Panc1 (cell line): ENCODE measurements around the gene FBXL16. TPM values are rescaled to one million over a fixed set of nuclear protein-coding genes. Genes with fewer than 3 reads are reported as not detected.
A peak's percentile ranks its signal among the peaks of the same experiment; 100 is the strongest.

Experiments
- ATAC-seq: fragments of 200-7000 bp; cut with Tn5 transposase; 2 replicates; pipeline ENCODE4 v1.9.1; 2020; ENCODE audit warnings: mild to moderate bottlenecking, moderate library complexity
- BruUV-seq: library from RNA; stranded (reverse); fragments of 400-500 nt; replicated peaks from 2 replicates; lab custom pipeline; 2021; lab: Mats Ljungman, UMichigan
- CTCF ChIA-PET: fragments of 300-600 bp; sonication (Branson Sonifier 250); formaldehyde crosslinking; loops from one replicate; lab custom pipeline; 2022; ENCODE audit warnings: antibody characterized with exemption; lab: Charles Lee
- POLR2A ChIA-PET: fragments of 300-600 bp; sonication (Branson Sonifier 250); formaldehyde crosslinking; loops from one replicate; lab custom pipeline; 2022; ENCODE audit warnings: antibody characterized with exemption; lab: Charles Lee
- DNase-seq: peaks from one replicate; pipeline ENCODE4 v3.0.0-alpha.2; 2010; ENCODE audit warnings: low read depth, low spot score
- H3K27ac ChIP-seq: 2 replicates; pipeline ENCODE4 v1.5.1; 2011; ENCODE audit warnings: mild to moderate bottlenecking, low read length, inconsistent platforms
- H3K27me3 ChIP-seq: fragments of 200-500 bp; sonication (Bioruptor generic); 2 replicates; pipeline ENCODE4 v1.6.0; 2014; ENCODE audit warnings: low read length, inconsistent platforms; ENCODE audit not compliant: control insufficient read depth, insufficient read depth
- H3K36me3 ChIP-seq: fragments of 200-500 bp; sonication (Bioruptor generic); 2 replicates; pipeline ENCODE4 v1.5.1; 2014; ENCODE audit warnings: inconsistent platforms, mild to moderate bottlenecking, low read length, moderate library complexity; ENCODE audit not compliant: control insufficient read depth, insufficient read depth
- H3K4me1 ChIP-seq: 2 replicates; pipeline ENCODE4 v1.5.1; 2011; ENCODE audit warnings: inconsistent platforms, mild to moderate bottlenecking, low read length, moderate library complexity; ENCODE audit not compliant: control insufficient read depth, insufficient read depth
- H3K4me3 ChIP-seq, 2 experiments: 2 replicates each; pipeline ENCODE4 v1.5.1; 2011 to 2012; ENCODE audit warnings: low read depth in 2 of 2, low read length in 2 of 2, mild to moderate bottlenecking in 2 of 2, inconsistent platforms in 1 of 2, moderate library complexity in 1 of 2
- H3K9me3 ChIP-seq: fragments of 200-500 bp; sonication (Bioruptor generic); 2 replicates; pipeline ENCODE4 v1.5.1; 2014; ENCODE audit warnings: low read depth, mild to moderate bottlenecking, inconsistent platforms, low read length, moderate library complexity; ENCODE audit not compliant: control insufficient read depth, insufficient read depth
- CTCF ChIP-seq: fragments of 450-650 bp; IDR thresholded peaks from 2 replicates; pipeline ENCODE4 v1.5.1; 2017; ENCODE audit warnings: mild to moderate bottlenecking
- POLR2AphosphoS5 ChIP-seq: IDR thresholded peaks from 2 replicates; pipeline ENCODE4 v1.6.1; 2012; ENCODE audit warnings: mild to moderate bottlenecking, low read depth, low read length, moderate library complexity
- REST ChIP-seq, 2 experiments: IDR thresholded peaks; 2 replicates each; pipeline ENCODE4 v1.6.1; 2011 to 2012; ENCODE audit warnings: low read depth in 2 of 2, control low read depth in 1 of 2, low read length in 1 of 2, mild to moderate bottlenecking in 1 of 2, moderate library complexity in 1 of 2; ENCODE audit not compliant: insufficient read depth in 1 of 2
- SIN3A ChIP-seq: IDR thresholded peaks from 2 replicates; pipeline ENCODE4 v1.6.1; 2012; ENCODE audit warnings: low read depth, mild to moderate bottlenecking, low read length, moderate library complexity, borderline replicate concordance; ENCODE audit not compliant: insufficient read depth
- TCF7L2 ChIP-seq: IDR thresholded peaks from 2 replicates; pipeline ENCODE4 v1.6.1; 2011; ENCODE audit warnings: mild to moderate bottlenecking, low read depth, low read length, inconsistent platforms
- in situ Hi-C: cut with HindIII; loops from 2 replicates; pipeline ENCODE4 v1.10.0; 2016; ENCODE audit warnings: low sequenced_read_pairs, low pct_unique_long_range_greater_than_20kb
- intact Hi-C: fragments of 100-400 bp; cut with micrococcal nuclease; formaldehyde crosslinking; loops from one replicate; pipeline ENCODE4 v1.10.0; 2022; ENCODE audit not compliant: unreplicated experiment
- total RNA-seq: library from RNA; stranded (reverse); gene quantifications from one replicate; pipeline ENCODE4 v1.2.1, GENCODE V29; 2021; ENCODE audit not compliant: unreplicated experiment

FBXL16 gene
- total RNA-seq, 1 experiment from 2014 or later: 28.0 TPM

GRCh38 chr16:673399-673991 is 32.1 kb downstream of the FBXL16 start:
- H3K9me3 ChIP-seq: no peaks in the 10 kb centered on the region
- no peak overlapping the region for H3K4me3 ChIP-seq
- BruUV-seq: TSS peak; percentile 50
- peaks cover 28% of the 10 kb centered on the region for H3K4me1 ChIP-seq
- POLR2A ChIA-PET: no interaction called here
- no peak for DNase-seq
- CTCF ChIA-PET: no interaction called here
- TF ChIP-seq TCF7L2: no peak
- TF ChIP-seq POLR2AphosphoS5: no peak
- TF ChIP-seq SIN3A: no peak
- no peak for TF ChIP-seq REST (IDR thresholded peaks at IDR 0.05; ENCODE audit: insufficient read depth in 1 of 2, low read depth in 2 of 2, low read length in 1 of 2)
- no peak for TF ChIP-seq CTCF
- no peak overlapping the region for H3K27ac ChIP-seq
- in situ Hi-C loops: no loop called here
- peaks cover 3% of the 10 kb centered on the region; the same call in 1 of the 2 replicates for H3K36me3 ChIP-seq
- no peaks in the 10 kb centered on the region for H3K27me3 ChIP-seq
- intact Hi-C loops: no loop called here
- ATAC-seq: no peak

- Histone ChIP-seq H3K27me3 (no peaks in the 10 kb centered on the region), H3K36me3 (peaks cover 3% of the 10 kb centered on the region; the same call in 1 of the 2 replicates), H3K27ac (no peak overlapping the region), H3K9me3 (no peaks in the 10 kb centered on the region), H3K4me3 (no peak overlapping the region), H3K4me1 (peaks cover 28% of the 10 kb centered on the region)
- no peak for DNase-seq
- no peak for TF ChIP-seq POLR2AphosphoS5
- no peak for TF ChIP-seq SIN3A
- no peak for TF ChIP-seq REST (IDR thresholded peaks at IDR 0.05; ENCODE audit: insufficient read depth in 1 of 2, low read depth in 2 of 2, low read length in 1 of 2)
- TF ChIP-seq CTCF: no peak
- TF ChIP-seq TCF7L2: no peak
- in situ Hi-C loops (no loop called here), intact Hi-C loops (no loop called here)
- no peak for ATAC-seq
- CTCF ChIA-PET: no interaction called here
- POLR2A ChIA-PET: no interaction called here
- no TSS peak for BruUV-seq
Measured at GRCh38 chr16:672851-673250, 32.8 kb downstream of the FBXL16 start.
